Psoas muscle (tissue), 8 donors: ENCODE measurements around the gene SLC25A29. TPM values are rescaled to one million over a fixed set of nuclear protein-coding genes. Genes with fewer than 3 reads are reported as not detected.

Experiments
- ATAC-seq, 4 donors: fragments of 200-7000 bp; cut with Tn5 transposase; one replicate each; pipeline ENCODE4 v1.9.1; 2020; ENCODE audit warnings: moderate library complexity in 3 of 4, mild to moderate bottlenecking in 2 of 4
- DNase-seq, 2 donors: peaks; one replicate each; pipeline ENCODE4 v3.0.0-alpha.2; 2020
- H3K27ac ChIP-seq: fragments of 200-600 bp; one replicate; pipeline ENCODE4 v1.8.0; 2022
- H3K27me3 ChIP-seq, 3 donors: fragments of 200-600 bp in 1 of 3; one replicate each; pipeline versions ENCODE4 v1.6.1 to v1.8.0; 2013 to 2022; ENCODE audit warnings: low read length in 2 of 3, mild to moderate bottlenecking in 2 of 3, moderate library complexity in 1 of 3; ENCODE audit not compliant: insufficient read depth in 3 of 3
- H3K36me3 ChIP-seq, 2 donors: fragments of 200-600 bp in 1 of 2; one replicate each; pipeline versions ENCODE4 v1.6.1 to v1.8.0; 2013 to 2022; ENCODE audit warnings: low read depth in 1 of 2, mild to moderate bottlenecking in 1 of 2, moderate library complexity in 1 of 2; ENCODE audit not compliant: insufficient read depth in 1 of 2
- H3K4me1 ChIP-seq: fragments of 200-600 bp; one replicate; pipeline ENCODE4 v1.8.0; 2022
- H3K4me3 ChIP-seq: fragments of 200-600 bp; one replicate; pipeline ENCODE4 v1.8.0; 2022; ENCODE audit warnings: mild to moderate bottlenecking
- H3K9me3 ChIP-seq: fragments of 200-600 bp; one replicate; pipeline ENCODE4 v1.8.0; 2022
- CTCF ChIP-seq: fragments of 200-600 bp; IDR thresholded peaks from one replicate; pipeline ENCODE4 v1.8.0; 2022; ENCODE audit warnings: antibody characterized with exemption
- WGBS, 3 donors: extraction: QIAGEN DNeasy Blood & Tissue Kit; methylation state at CpG; one replicate each; pipeline versions ENCODE4 v1.1.6 to v1.1.7; 2013; 5-methylcytosine and 5-hydroxymethylcytosine counted together
- intact Hi-C, 2 donors: fragments of 100-400 bp; cut with DNase I; formaldehyde crosslinking; loops; one replicate each; pipeline versions ENCODE4 v1.11.0 to v1.14.2; 2022
- polyA plus RNA-seq, 3 donors: library from polyadenylated mRNA; stranded (reverse); fragments of 200-250 nt; gene quantifications; one replicate each; pipeline ENCODE4 v1.2.3, GENCODE V29; 2013
- total RNA-seq, 4 donors: library from RNA; stranded (reverse); fragmentation: NEBNext Ultra II Directional in 2 of 4; extraction: Animal tissue kit (Norgen Biotek cat#: 25700) in 2 of 4; gene quantifications; one replicate each; pipeline versions ENCODE4 v1.2.1 to v1.2.4, GENCODE V29; 2021 to 2023
- donor health status: healthy with polysubstance abuse.
- donor health status: DM: no; HTN: no; CAD: no; lungs with moderate emphysema.
- donor health status: Bipolar disorder and iron deficiency.
- donor health status: healthy.
- donor health status: DM: yes; HTN: yes; CAD: no.
- donor health status: DM: no; HTN: no; CAD: no.
- donor health status: DM: no; HTN: no; CAD: no.
- donor health status: DM: yes; HTN: yes; CAD: no.

The SLC25A29 gene
- total and polyA plus RNA-seq, 7 donors, result 4.5 to 14.8 (median 6.7) TPM

DNA sequence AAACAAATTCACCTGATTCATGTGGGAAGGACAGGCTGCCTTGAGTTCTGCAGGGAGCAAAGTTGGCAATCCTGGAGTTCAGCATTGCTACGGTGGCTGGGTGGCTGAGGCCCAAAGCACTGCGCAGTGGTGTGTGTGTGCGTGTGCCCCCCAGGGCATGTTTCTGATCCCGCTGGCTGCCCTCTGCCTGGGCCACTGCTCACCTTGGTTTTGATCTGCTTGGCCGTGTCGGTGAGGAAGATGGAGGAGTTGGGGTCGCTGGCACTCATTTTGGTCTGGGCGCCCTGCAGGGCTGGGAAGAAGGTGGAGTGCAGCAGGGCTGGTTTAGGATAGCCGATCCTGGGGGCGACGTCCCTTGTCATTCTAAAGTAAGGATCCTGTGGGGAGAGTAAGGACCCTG, 36.0 kb upstream of the SLC25A29 start:
- Histone ChIP-seq H3K4me1 (peaks cover 11% of the 10 kb centered on the region), H3K27ac (peak overlapping the region; percentile 74), H3K9me3 (no peaks in the 10 kb centered on the region), H3K4me3 (no peak overlapping the region), H3K27me3 (no peaks in the 10 kb centered on the region), H3K36me3 (peaks cover 4 to 65% of the 10 kb centered on the region in 2 donors)
- no peak for ATAC-seq
- intact Hi-C loops, result no loop called here
- no peak for TF ChIP-seq CTCF
- 93 to 96% (median 94%) methylated on average over 11 of the region's 11 CpGs for WGBS, 3 donors
- no peak for DNase-seq

DNA sequence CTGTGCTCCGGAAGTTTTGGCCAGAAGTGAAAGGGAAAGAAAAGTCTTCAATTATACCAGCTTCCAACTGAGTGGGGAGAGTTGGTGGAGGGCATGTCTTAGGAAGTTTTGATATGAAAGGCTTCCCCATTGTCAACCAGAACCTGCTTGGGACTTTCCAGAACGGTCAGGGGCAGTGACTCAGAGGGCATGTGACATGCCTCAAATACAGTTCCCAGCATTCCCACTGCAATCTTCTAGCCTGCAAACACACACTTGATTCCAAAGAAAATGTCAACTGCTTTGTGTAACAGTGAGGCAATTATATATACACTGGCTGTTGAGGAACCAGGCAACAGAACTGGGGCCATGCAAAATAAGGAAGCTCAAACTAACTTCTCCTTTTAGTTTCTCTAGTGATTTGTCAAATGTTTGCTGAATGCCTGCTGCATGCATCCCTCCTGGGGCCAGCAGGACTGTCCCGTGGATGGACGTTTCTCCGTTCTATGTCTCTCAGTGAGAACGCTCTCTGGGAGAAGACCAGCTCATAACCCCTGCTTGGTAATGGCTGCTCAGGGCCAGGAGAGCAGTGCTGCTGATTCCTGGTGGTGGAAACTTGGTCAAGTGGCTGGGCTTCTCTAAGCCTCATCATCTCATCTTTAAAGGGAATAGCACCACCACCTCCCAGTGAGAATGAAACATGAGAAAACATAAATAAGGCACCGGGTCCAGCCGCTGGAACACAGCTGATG, 35.2 kb upstream of the SLC25A29 start:
- DNase-seq, result no peak

GRCh38 chr14:100340423-100340813, 34.2 kb upstream of the SLC25A29 start:
- ATAC-seq (no peak), DNase-seq (no peak)
- H3K27ac ChIP-seq, result peak overlapping the region; percentile 74
- H3K27me3 ChIP-seq, result no peaks in the 10 kb centered on the region
- H3K9me3 ChIP-seq, result no peaks in the 10 kb centered on the region
- peaks cover 0 to 65% of the 10 kb centered on the region in 2 donors for H3K36me3 ChIP-seq
- H3K4me1 ChIP-seq, result peaks cover 11% of the 10 kb centered on the region
- WGBS, 3 donors, result 70 to 79% (median 73%) methylated on average over 6 of the region's 6 CpGs
- no peak overlapping the region for H3K4me3 ChIP-seq
- TF ChIP-seq CTCF, result no peak
- intact Hi-C loops, result no loop called here

More for the DNA sequence above, 35.2 kb upstream of the SLC25A29 start:
- Histone ChIP-seq H3K27ac (peak overlapping the region; percentile 74), H3K9me3 (no peaks in the 10 kb centered on the region), H3K4me1 (peaks cover 11% of the 10 kb centered on the region), H3K4me3 (no peak overlapping the region), H3K36me3 (peaks cover 0 to 65% of the 10 kb centered on the region in 2 donors), H3K27me3 (no peaks in the 10 kb centered on the region)
- intact Hi-C loops, result no loop called here
- no peak for TF ChIP-seq CTCF
- WGBS, 3 donors, result 47 to 65% (median 48%) methylated on average over 8 of the region's 8 CpGs
- peak; percentile 81 to 88 (median 86) for ATAC-seq

DNA sequence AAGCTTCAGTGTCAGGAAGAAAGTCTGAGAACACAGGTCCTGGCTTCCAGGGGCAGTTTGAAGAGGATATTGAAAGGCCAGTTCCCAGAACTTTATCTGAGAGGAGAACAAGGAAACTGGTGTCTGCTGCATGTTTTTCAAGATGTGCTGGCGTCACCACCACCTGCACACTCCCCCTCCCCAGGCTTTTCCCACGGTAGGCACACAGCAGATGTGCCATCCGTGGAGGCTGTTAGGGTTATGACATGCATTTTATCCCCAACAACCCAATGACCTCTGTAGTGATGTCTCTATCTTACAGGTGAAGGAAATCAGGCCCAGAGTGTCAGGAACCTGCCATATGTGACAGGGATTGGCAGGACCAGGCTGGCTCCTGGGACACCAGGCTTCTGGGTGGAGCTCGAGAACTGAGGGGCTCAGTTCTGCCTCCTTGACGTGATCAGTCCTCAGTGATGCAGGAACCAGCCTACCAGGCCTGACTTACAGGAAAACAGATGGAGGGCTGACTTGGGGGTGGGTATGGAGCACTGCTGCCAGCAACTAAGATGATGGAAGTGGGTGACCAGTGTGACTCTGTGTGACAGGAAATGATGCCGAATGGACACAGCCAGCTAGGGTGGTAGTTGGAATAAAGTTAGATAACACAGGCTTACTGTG, 33.6 kb upstream of the SLC25A29 start:
- peaks cover 0 to 70% of the 10 kb centered on the region in 2 donors for H3K36me3 ChIP-seq
- intact Hi-C loops, result no loop called here
- no peak for TF ChIP-seq CTCF
- H3K27ac ChIP-seq, result peak overlapping the region; percentile 74
- ATAC-seq (peak in 2 of 4 donors; percentile 4 to 25), DNase-seq (no peak)
- H3K9me3 ChIP-seq, result no peaks in the 10 kb centered on the region
- no peaks in the 10 kb centered on the region for H3K27me3 ChIP-seq
- WGBS, 3 donors, result 78 to 82% (median 81%) methylated on average over 6 of the region's 6 CpGs
- H3K4me3 ChIP-seq, result no peak overlapping the region
- H3K4me1 ChIP-seq, result peaks cover 11% of the 10 kb centered on the region
